ENCODE results near the gene GPR39. TPM values are rescaled to one million over a fixed set of nuclear protein-coding genes. Genes with fewer than 3 reads are reported as not detected.

GPR39 gene
- total RNA-seq, 2 experiments from 2014 or later: 0.13 TPM; not detected in 1

- H2AFZ ChIP-seq (ENCODE audit: low read length): no peak overlapping the region
Observed at GRCh38 chr2:132615329-132616085, 198.9 kb downstream of the GPR39 start.

GRCh38 chr2:132617989-132618388 is 201.4 kb downstream of the GPR39 start:
- Histone ChIP-seq H4K20me1 (ENCODE audit: insufficient read depth, low read length) (no peaks in the 10 kb centered on the region), H2AFZ (ENCODE audit: low read length) (no peak overlapping the region), H3K4me1 (ENCODE audit: insufficient read depth, low read length, poor library complexity, severe bottlenecking) (no peaks in the 10 kb centered on the region), H3K4me2 (ENCODE audit: low read length) (no peak overlapping the region), H3K9me3 (ENCODE audit: low read length) (no peaks in the 10 kb centered on the region), H3K27ac (ENCODE audit: low read depth, low read length, poor library complexity, severe bottlenecking) (no peak overlapping the region), H3K9me2 (ENCODE audit: insufficient read depth, low read length) (no peaks in the 10 kb centered on the region), H3K4me3 (ENCODE audit: low read depth, low read length, poor library complexity, severe bottlenecking) (no peak overlapping the region), H3K36me3 (ENCODE audit: insufficient read depth, low read length) (no peaks in the 10 kb centered on the region), H3K79me2 (ENCODE audit: insufficient read depth, low read depth, low read length) (no peaks in the 10 kb centered on the region)
- POLR2A ChIA-PET: interaction anchor here (1.0 kb wide), 1 partner anchor 56 kb away, joined by 3 read pairs; no protein-coding TSS in a partner anchor
- BruUV-seq (replicated peaks): no TSS peak
- TF ChIP-seq CTCF (conservative IDR thresholded peaks at IDR 0.05; ENCODE audit: low read length) (no peak), EZH2phosphoT487 (IDR thresholded peaks at IDR 0.05; ENCODE audit: borderline replicate concordance, low read depth, low read length) (no peak)
- no peak for DNase-seq (ENCODE audit: low spot score)
- intact Hi-C loops (cut with micrococcal nuclease; ENCODE audit: unreplicated experiment): no loop called here
- CTCF ChIA-PET (ENCODE audit: unreplicated experiment): no interaction called here

More at GRCh38 chr2:132615329-132616085, 198.9 kb downstream of the GPR39 start:
- Histone ChIP-seq H3K36me3 (ENCODE audit: insufficient read depth, low read length) (no peaks in the 10 kb centered on the region), H3K4me3 (ENCODE audit: low read depth, low read length, poor library complexity, severe bottlenecking) (no peak overlapping the region), H3K4me1 (ENCODE audit: insufficient read depth, low read length, poor library complexity, severe bottlenecking) (no peaks in the 10 kb centered on the region), H4K20me1 (ENCODE audit: insufficient read depth, low read length) (no peaks in the 10 kb centered on the region), H3K79me2 (ENCODE audit: insufficient read depth, low read depth, low read length) (no peaks in the 10 kb centered on the region), H3K4me2 (ENCODE audit: low read length) (no peak overlapping the region), H3K9me3 (ENCODE audit: low read length) (no peaks in the 10 kb centered on the region), H3K27ac (ENCODE audit: low read depth, low read length, poor library complexity, severe bottlenecking) (no peak overlapping the region), H3K9me2 (ENCODE audit: insufficient read depth, low read length) (no peaks in the 10 kb centered on the region)
- POLR2A ChIA-PET: interaction anchor here (0.6 to 0.7 kb wide), 4 partner anchors 35 to 407 kb away, joined by 3 to 4 read pairs (median 3); no protein-coding TSS in a partner anchor
- intact Hi-C loops (cut with micrococcal nuclease; ENCODE audit: unreplicated experiment): no loop called here
- BruUV-seq (replicated peaks): no TSS peak
- no peak for DNase-seq (ENCODE audit: low spot score)
- TF ChIP-seq EZH2phosphoT487 (IDR thresholded peaks at IDR 0.05; ENCODE audit: borderline replicate concordance, low read depth, low read length) (no peak), CTCF (conservative IDR thresholded peaks at IDR 0.05; ENCODE audit: low read length) (no peak)
- CTCF ChIA-PET (ENCODE audit: unreplicated experiment): no interaction called here

GRCh38 chr2:132618734-132619133 is 202.1 kb downstream of the GPR39 start:
- CTCF ChIA-PET (ENCODE audit: unreplicated experiment): no interaction called here
- H3K27ac ChIP-seq (ENCODE audit: low read depth, low read length, poor library complexity, severe bottlenecking): no peak overlapping the region
- no peak for TF ChIP-seq CTCF (conservative IDR thresholded peaks at IDR 0.05; ENCODE audit: low read length)
- TF ChIP-seq EZH2phosphoT487 (IDR thresholded peaks at IDR 0.05; ENCODE audit: borderline replicate concordance, low read depth, low read length): no peak
- DNase-seq (ENCODE audit: low spot score): no peak
- POLR2A ChIA-PET: interaction anchor here (1.0 kb wide), 1 partner anchor 55 kb away, joined by 3 read pairs; no protein-coding TSS in a partner anchor
- H3K9me2 ChIP-seq (ENCODE audit: insufficient read depth, low read length): no peaks in the 10 kb centered on the region
- intact Hi-C loops (cut with micrococcal nuclease; ENCODE audit: unreplicated experiment): no loop called here
- no peaks in the 10 kb centered on the region for H3K4me1 ChIP-seq (ENCODE audit: insufficient read depth, low read length, poor library complexity, severe bottlenecking)
- H3K9me3 ChIP-seq (ENCODE audit: low read length): no peaks in the 10 kb centered on the region
- no peak overlapping the region for H2AFZ ChIP-seq (ENCODE audit: low read length)
- H3K4me3 ChIP-seq (ENCODE audit: low read depth, low read length, poor library complexity, severe bottlenecking): no peak overlapping the region
- no peaks in the 10 kb centered on the region for H3K36me3 ChIP-seq (ENCODE audit: insufficient read depth, low read length)
- no peaks in the 10 kb centered on the region for H3K79me2 ChIP-seq (ENCODE audit: insufficient read depth, low read depth, low read length)
- no peak overlapping the region for H3K4me2 ChIP-seq (ENCODE audit: low read length)
- no TSS peak for BruUV-seq (replicated peaks)
- no peaks in the 10 kb centered on the region for H4K20me1 ChIP-seq (ENCODE audit: insufficient read depth, low read length)
